ENCODE data around the gene CALML3. TPM values are rescaled to one million over a fixed set of nuclear protein-coding genes. Genes with fewer than 3 reads are reported as not detected.
"Not testable (repeated sequence)": the region's sequence is repeated elsewhere in the genome, so short reads cannot be mapped to it uniquely, and the experiment has no call there.

The CALML3 gene
- total RNA-seq (2021; ENCODE audit: unreplicated experiment): not detected
- not detected for polyA plus RNA-seq (2012; ENCODE audit: insufficient read length)
- not detected for Bru-seq, nascent RNA
- BruChase-seq, experiment 1, labeled RNA remaining after a 2-hour chase: not detected
- BruChase-seq, experiment 2, labeled RNA remaining after a 6-hour chase: not detected
- long read RNA-seq: 0 reads

DNA sequence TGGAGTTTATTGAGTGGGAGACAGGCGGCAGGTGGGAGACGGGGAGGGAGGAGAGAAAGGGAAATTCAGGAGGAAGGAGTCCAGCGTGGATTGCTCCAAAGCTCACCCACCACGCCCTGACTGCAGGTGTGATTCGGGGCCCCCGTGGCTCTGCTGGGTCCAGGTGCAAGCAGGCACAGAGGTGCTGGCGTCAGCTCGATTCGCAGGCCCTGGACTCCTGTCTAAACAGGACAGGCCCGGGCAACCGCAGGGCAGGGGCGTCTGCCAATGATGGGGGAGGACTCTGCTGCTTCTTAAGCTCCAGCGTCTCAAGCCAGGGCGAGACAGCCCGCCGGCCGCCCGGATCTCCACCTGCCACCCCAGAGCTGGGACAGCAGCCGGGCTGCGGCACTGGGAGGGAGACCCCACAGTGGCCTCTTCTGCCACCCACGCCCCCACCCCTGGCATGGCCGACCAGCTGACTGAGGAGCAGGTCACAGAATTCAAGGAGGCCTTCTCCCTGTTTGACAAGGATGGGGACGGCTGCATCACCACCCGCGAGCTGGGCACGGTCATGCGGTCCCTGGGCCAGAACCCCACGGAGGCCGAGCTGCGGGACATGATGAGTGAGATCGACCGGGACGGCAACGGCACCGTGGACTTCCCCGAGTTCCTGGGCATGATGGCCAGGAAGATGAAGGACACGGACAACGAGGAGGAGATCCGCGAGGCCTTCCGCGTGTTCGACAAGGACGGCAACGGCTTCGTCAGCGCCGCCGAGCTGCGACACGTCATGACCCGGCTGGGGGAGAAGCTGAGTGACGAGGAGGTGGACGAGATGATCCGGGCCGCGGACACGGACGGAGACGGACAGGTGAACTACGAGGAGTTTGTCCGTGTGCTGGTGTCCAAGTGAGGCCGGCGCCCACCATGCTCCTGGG, at the start of gene CALML3:
Gene CALML3, plus strand, starts transcription at position 321 of the 920 bp plus-strand sequence. Its CDS starts 125 bp downstream, at position 446.
- CTCF ChIA-PET: no interaction called here
- POLR2A ChIA-PET: no interaction called here
- BruUV-seq (replicated peaks): no TSS peak
- H3K27me3 ChIP-seq (ENCODE audit: control insufficient read depth, insufficient read depth, low read length): no peaks in the 10 kb centered on the region
- no peaks in the 10 kb centered on the region for H3K36me3 ChIP-seq (ENCODE audit: control insufficient read depth, insufficient read depth, low read length)
- in situ Hi-C loops (cut with HindIII; ENCODE audit: low pct_unique_long_range_greater_than_20kb, low sequenced_read_pairs) (no loop called here), intact Hi-C loops (cut with micrococcal nuclease; ENCODE audit: unreplicated experiment) (no loop called here)
- no peaks in the 10 kb centered on the region for H3K9me3 ChIP-seq (ENCODE audit: control insufficient read depth, insufficient read depth, low read depth, low read length)
- no peak for ATAC-seq
- DNase-seq (ENCODE audit: low read depth, low spot score): no peak
- no peak within 1 kb of the TSS for H3K4me3 ChIP-seq (ENCODE audit: low read depth in 2 of 2, low read length in 2 of 2)
- TF ChIP-seq TCF7L2 (IDR thresholded peaks at IDR 0.05; ENCODE audit: low read depth, low read length): no peak
- TF ChIP-seq SIN3A (IDR thresholded peaks at IDR 0.05; ENCODE audit: borderline replicate concordance, insufficient read depth, low read depth, low read length): no peak
- TF ChIP-seq, protein P1, sequence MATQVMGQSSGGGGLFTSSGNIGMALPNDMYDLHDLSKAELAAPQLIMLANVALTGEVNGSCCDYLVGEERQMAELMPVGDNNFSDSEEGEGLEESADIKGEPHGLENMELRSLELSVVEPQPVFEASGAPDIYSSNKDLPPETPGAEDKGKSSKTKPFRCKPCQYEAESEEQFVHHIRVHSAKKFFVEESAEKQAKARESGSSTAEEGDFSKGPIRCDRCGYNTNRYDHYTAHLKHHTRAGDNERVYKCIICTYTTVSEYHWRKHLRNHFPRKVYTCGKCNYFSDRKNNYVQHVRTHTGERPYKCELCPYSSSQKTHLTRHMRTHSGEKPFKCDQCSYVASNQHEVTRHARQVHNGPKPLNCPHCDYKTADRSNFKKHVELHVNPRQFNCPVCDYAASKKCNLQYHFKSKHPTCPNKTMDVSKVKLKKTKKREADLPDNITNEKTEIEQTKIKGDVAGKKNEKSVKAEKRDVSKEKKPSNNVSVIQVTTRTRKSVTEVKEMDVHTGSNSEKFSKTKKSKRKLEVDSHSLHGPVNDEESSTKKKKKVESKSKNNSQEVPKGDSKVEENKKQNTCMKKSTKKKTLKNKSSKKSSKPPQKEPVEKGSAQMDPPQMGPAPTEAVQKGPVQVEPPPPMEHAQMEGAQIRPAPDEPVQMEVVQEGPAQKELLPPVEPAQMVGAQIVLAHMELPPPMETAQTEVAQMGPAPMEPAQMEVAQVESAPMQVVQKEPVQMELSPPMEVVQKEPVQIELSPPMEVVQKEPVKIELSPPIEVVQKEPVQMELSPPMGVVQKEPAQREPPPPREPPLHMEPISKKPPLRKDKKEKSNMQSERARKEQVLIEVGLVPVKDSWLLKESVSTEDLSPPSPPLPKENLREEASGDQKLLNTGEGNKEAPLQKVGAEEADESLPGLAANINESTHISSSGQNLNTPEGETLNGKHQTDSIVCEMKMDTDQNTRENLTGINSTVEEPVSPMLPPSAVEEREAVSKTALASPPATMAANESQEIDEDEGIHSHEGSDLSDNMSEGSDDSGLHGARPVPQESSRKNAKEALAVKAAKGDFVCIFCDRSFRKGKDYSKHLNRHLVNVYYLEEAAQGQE (IDR thresholded peaks at IDR 0.05; ENCODE audit: insufficient read depth in 1 of 2, low read depth in 2 of 2, low read length in 1 of 2): no peak
- TF ChIP-seq, protein P2, sequence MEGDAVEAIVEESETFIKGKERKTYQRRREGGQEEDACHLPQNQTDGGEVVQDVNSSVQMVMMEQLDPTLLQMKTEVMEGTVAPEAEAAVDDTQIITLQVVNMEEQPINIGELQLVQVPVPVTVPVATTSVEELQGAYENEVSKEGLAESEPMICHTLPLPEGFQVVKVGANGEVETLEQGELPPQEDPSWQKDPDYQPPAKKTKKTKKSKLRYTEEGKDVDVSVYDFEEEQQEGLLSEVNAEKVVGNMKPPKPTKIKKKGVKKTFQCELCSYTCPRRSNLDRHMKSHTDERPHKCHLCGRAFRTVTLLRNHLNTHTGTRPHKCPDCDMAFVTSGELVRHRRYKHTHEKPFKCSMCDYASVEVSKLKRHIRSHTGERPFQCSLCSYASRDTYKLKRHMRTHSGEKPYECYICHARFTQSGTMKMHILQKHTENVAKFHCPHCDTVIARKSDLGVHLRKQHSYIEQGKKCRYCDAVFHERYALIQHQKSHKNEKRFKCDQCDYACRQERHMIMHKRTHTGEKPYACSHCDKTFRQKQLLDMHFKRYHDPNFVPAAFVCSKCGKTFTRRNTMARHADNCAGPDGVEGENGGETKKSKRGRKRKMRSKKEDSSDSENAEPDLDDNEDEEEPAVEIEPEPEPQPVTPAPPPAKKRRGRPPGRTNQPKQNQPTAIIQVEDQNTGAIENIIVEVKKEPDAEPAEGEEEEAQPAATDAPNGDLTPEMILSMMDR (IDR thresholded peaks at IDR 0.05): no peak
- TF ChIP-seq POLR2AphosphoS5 (IDR thresholded peaks at IDR 0.05; ENCODE audit: low read depth, low read length): no peak
- H3K27ac ChIP-seq (ENCODE audit: low read length): no peak within 1 kb of the TSS
- H3K4me1 ChIP-seq (ENCODE audit: control insufficient read depth, insufficient read depth, low read length): no peaks in the 10 kb centered on the region

DNA sequence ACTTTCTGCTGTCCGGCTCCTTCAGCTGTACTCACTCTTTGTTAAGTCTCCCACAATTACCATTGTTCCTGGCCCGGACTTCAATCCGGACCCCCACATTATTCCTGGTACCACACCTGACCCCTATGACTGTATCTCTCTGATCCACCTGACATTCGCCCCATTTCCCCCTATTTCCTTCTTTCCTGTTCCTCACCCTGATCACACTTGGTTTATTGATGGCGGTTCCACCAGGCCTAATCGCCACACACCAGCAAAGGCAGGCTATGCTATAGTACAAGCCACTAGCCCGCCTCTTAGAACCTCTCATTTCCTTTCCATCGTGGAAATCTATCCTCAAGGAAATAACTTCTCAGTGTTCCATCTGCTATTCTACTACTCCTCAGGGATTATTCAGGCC, 49.7 kb upstream of the CALML3 start:
- in situ Hi-C loops (cut with HindIII; ENCODE audit: low pct_unique_long_range_greater_than_20kb, low sequenced_read_pairs); H3K36me3 ChIP-seq (ENCODE audit: control insufficient read depth, insufficient read depth, low read length); H3K4me1 ChIP-seq (ENCODE audit: control insufficient read depth, insufficient read depth, low read length); H3K9me3 ChIP-seq (ENCODE audit: control insufficient read depth, insufficient read depth, low read depth, low read length); BruUV-seq (replicated peaks); DNase-seq (ENCODE audit: low read depth, low spot score); H3K27me3 ChIP-seq (ENCODE audit: control insufficient read depth, insufficient read depth, low read length); intact Hi-C loops (cut with micrococcal nuclease; ENCODE audit: unreplicated experiment); CTCF ChIA-PET; ATAC-seq; POLR2A ChIA-PET; H3K4me3 ChIP-seq (ENCODE audit: low read depth in 2 of 2, low read length in 2 of 2); H3K27ac ChIP-seq (ENCODE audit: low read length): not testable (repeated sequence)

DNA sequence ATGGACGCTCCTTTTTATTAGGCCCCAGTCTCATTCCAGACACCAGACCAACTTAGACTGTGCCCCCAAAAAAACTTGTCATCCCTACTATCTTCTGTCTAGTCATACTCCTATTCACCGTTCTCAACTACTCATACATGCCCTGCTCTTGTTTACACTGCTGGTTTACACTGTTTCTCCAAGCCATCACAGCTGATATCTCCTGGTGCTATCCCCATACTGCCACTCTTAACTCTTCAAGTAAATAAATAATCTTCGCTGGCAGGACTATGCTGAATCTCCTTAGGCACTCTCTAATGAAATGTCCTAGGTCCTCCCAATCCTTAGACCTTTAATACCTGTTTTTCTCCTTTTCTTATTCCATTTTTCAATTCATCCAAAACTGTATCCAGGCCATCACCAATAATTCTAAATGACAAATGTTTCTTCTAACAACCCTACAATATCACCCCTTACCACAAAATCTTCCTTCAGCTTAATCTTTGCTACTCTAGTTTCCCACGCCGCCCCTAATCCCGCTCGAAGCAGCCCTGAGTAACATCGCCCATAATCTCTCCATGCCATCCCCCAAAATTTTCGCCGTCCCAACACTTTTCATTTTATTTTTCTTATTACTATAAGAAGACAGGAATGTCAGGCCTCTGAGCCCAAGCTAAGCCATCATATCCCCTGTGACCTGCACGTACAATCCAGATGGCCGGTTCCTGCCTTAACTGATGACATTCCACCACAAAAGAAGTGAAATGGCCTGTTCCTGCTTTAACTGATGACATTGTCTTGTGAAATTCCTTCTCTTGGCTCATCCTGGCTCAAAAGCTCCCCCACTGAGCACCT, 48.6 kb upstream of the CALML3 start:
- H3K27ac ChIP-seq (ENCODE audit: low read length); in situ Hi-C loops (cut with HindIII; ENCODE audit: low pct_unique_long_range_greater_than_20kb, low sequenced_read_pairs); H3K27me3 ChIP-seq (ENCODE audit: control insufficient read depth, insufficient read depth, low read length); H3K9me3 ChIP-seq (ENCODE audit: control insufficient read depth, insufficient read depth, low read depth, low read length); BruUV-seq (replicated peaks); DNase-seq (ENCODE audit: low read depth, low spot score); H3K4me3 ChIP-seq (ENCODE audit: low read depth in 2 of 2, low read length in 2 of 2); H3K4me1 ChIP-seq (ENCODE audit: control insufficient read depth, insufficient read depth, low read length); CTCF ChIA-PET; ATAC-seq; POLR2A ChIA-PET; H3K36me3 ChIP-seq (ENCODE audit: control insufficient read depth, insufficient read depth, low read length); intact Hi-C loops (cut with micrococcal nuclease; ENCODE audit: unreplicated experiment): not testable (repeated sequence)
